Measurements from ENCODE around the gene MOB3C.

- no peak for TF ChIP-seq CTCF (IDR thresholded peaks at IDR 0.05; ENCODE audit: low read length)
- TF ChIP-seq EZH2phosphoT487 (IDR thresholded peaks at IDR 0.05; ENCODE audit: low read length) = no peak
These were observed 3.5 kb downstream of the MOB3C start for GRCh38 chr1:46612937-46613660.
